Peyer's patch (tissue), 4 donors: ENCODE measurements around the gene GZF1. TPM values are rescaled to one million over a fixed set of nuclear protein-coding genes. Genes with fewer than 3 reads are reported as not detected.

Source experiments
- DNase-seq, 3 donors: peaks; one replicate each; pipeline ENCODE4 v3.0.0-alpha.2; 2017 to 2019
- H3K27ac ChIP-seq, 4 donors: fragments of 200-600 bp; sonication (generic); one replicate each; pipeline ENCODE4 v1.5.1; 2016 to 2019
- H3K27me3 ChIP-seq, 2 donors: fragments of 200-600 bp; sonication (generic); one replicate each; pipeline ENCODE4 v1.5.1; 2019
- H3K36me3 ChIP-seq, 3 donors: fragments of 200-600 bp; sonication (generic); one replicate each; pipeline ENCODE4 v1.5.1; 2016 to 2019
- H3K4me1 ChIP-seq, 4 donors: fragments of 200-600 bp; sonication (generic); one replicate each; pipeline ENCODE4 v1.5.1; 2016 to 2019
- H3K4me3 ChIP-seq, 4 donors: fragments of 200-600 bp; sonication (generic); 1 replicate in 3 of 4; 2 replicates in 1 of 4; pipeline ENCODE4 v1.5.1; 2016 to 2019; ENCODE audit warnings: mild to moderate bottlenecking in 1 of 4
- H3K9me3 ChIP-seq, 4 donors: fragments of 200-600 bp; sonication (generic); one replicate each; pipeline ENCODE4 v1.5.1; 2016 to 2019; ENCODE audit warnings: mild to moderate bottlenecking in 1 of 4
- CTCF ChIP-seq, 6 experiments: fragments of 450-650 bp in 4 of 6; fragments of 200-600 bp in 2 of 6; sonication (generic) in 1 of 6; IDR thresholded peaks; one replicate each; pipeline ENCODE4 v1.5.1; 2017 to 2019; ENCODE audit warnings: antibody characterized with exemption in 6 of 6, mild to moderate bottlenecking in 3 of 6, moderate library complexity in 1 of 6
- POLR2A ChIP-seq, 2 donors: fragments of 450-650 bp; IDR thresholded peaks; one replicate each; pipeline ENCODE4 v1.5.1; 2017; ENCODE audit warnings: antibody characterized with exemption in 2 of 2, mild to moderate bottlenecking in 2 of 2, moderate library complexity in 2 of 2
- total RNA-seq, 4 donors: library from RNA; depleted of rRNA; stranded (reverse); fragments of >200 nt; gene quantifications; one replicate each; pipeline ENCODE4 v1.1.0, GENCODE V29; 2016

GZF1 gene
- total RNA-seq, 4 donors from 2014 or later, result 5.8 to 14.5 (median 7.9) TPM

GRCh38 chr20:23386304-23387117 lies 24.5 kb downstream of the GZF1 start:
- Histone ChIP-seq H3K36me3 (peaks cover 0 to 9% (median 0%) of the 10 kb centered on the region in 3 donors), H3K9me3 (no peaks in the 10 kb centered on the region), H3K27ac (peak overlapping the region in 1 of 4 donors; percentile 44), H3K4me1 (no peaks in the 10 kb centered on the region), H3K27me3 (no peaks in the 10 kb centered on the region), H3K4me3 (no peak overlapping the region)
- TF ChIP-seq POLR2A (IDR thresholded peaks at IDR 0.05), result no peak
- TF ChIP-seq CTCF (IDR thresholded peaks at IDR 0.05), result no peak
- DNase-seq, result no peak

- no peak overlapping the region for H3K27ac ChIP-seq
- no peaks in the 10 kb centered on the region for H3K27me3 ChIP-seq
- DNase-seq, result no peak
- no peaks in the 10 kb centered on the region for H3K9me3 ChIP-seq
- no peak for TF ChIP-seq POLR2A (IDR thresholded peaks at IDR 0.05)
- no peaks in the 10 kb centered on the region for H3K4me1 ChIP-seq
- peaks cover 0 to 15% (median 0%) of the 10 kb centered on the region in 3 donors for H3K36me3 ChIP-seq
- no peak overlapping the region for H3K4me3 ChIP-seq
These were observed 25.1 kb downstream of the GZF1 start for GRCh38 chr20:23387118-23387443.

- no peak overlapping the region for H3K27ac ChIP-seq
- no peaks in the 10 kb centered on the region for H3K9me3 ChIP-seq
- DNase-seq, result no peak
- no peak for TF ChIP-seq CTCF (IDR thresholded peaks at IDR 0.05)
- H3K36me3 ChIP-seq, result peaks cover 0 to 42% (median 0%) of the 10 kb centered on the region in 3 donors
- no peak overlapping the region for H3K4me3 ChIP-seq
- H3K27me3 ChIP-seq, result no peaks in the 10 kb centered on the region
- no peaks in the 10 kb centered on the region for H3K4me1 ChIP-seq
These were observed 28.3 kb downstream of the GZF1 start for GRCh38 chr20:23390091-23390774.

GRCh38 chr20:23391707-23392310 lies 29.8 kb downstream of the GZF1 start:
- Histone ChIP-seq H3K27ac (no peak overlapping the region), H3K4me1 (no peaks in the 10 kb centered on the region), H3K27me3 (no peaks in the 10 kb centered on the region), H3K36me3 (peaks cover 0 to 42% (median 0%) of the 10 kb centered on the region in 3 donors), H3K9me3 (no peaks in the 10 kb centered on the region), H3K4me3 (no peak overlapping the region)
- DNase-seq, result no peak
- TF ChIP-seq CTCF (IDR thresholded peaks at IDR 0.05) (no peak), POLR2A (IDR thresholded peaks at IDR 0.05) (no peak)

- Histone ChIP-seq H3K27ac (no peak overlapping the region), H3K36me3 (peaks cover 0 to 42% (median 0%) of the 10 kb centered on the region in 3 donors), H3K9me3 (no peaks in the 10 kb centered on the region), H3K4me1 (no peaks in the 10 kb centered on the region), H3K27me3 (no peaks in the 10 kb centered on the region), H3K4me3 (no peak overlapping the region)
- no peak for DNase-seq
- TF ChIP-seq POLR2A (IDR thresholded peaks at IDR 0.05) (no peak), CTCF (IDR thresholded peaks at IDR 0.05) (no peak)
These were observed 32.2 kb downstream of the GZF1 start for GRCh38 chr20:23393996-23394775.
